HG02884 (cell line): ENCODE results near the gene PTPRQ.
"Not testable (repeated sequence)": the region's sequence is repeated elsewhere in the genome, so short reads cannot be mapped to it uniquely, and the experiment has no call there.

Experiments used
- ATAC-seq: cut with Tn5 transposase; IDR thresholded peaks from one replicate; pipeline ENCODE4 v1.9.1; 2021; ENCODE audit warnings: mild to moderate bottlenecking, moderate library complexity; ENCODE audit not compliant: unreplicated experiment

PTPRQ gene

GRCh38 chr12:80634903-80635302 lies 190.9 kb downstream of the PTPRQ start:
- no peak for ATAC-seq

- ATAC-seq = no peak
These were observed 192.8 kb downstream of the PTPRQ start for GRCh38 chr12:80636832-80637231.

- no peak for ATAC-seq
These were observed 197.9 kb downstream of the PTPRQ start for GRCh38 chr12:80641936-80642335.

- no peak for ATAC-seq
These were observed 199.9 kb downstream of the PTPRQ start for GRCh38 chr12:80643961-80644360.

GRCh38 chr12:80648881-80649280 lies 204.8 kb downstream of the PTPRQ start:
- no peak for ATAC-seq

- no peak for ATAC-seq
These were observed 211.7 kb downstream of the PTPRQ start for GRCh38 chr12:80655751-80656150.

GRCh38 chr12:80659512-80660063 lies 215.6 kb downstream of the PTPRQ start:
- ATAC-seq = no peak

- ATAC-seq = no peak
These were observed 218.6 kb downstream of the PTPRQ start for GRCh38 chr12:80662586-80662985.

- no peak for ATAC-seq
These were observed 226.2 kb downstream of the PTPRQ start for GRCh38 chr12:80670214-80670613.

- not testable (repeated sequence) for ATAC-seq
These were observed 232.1 kb downstream of the PTPRQ start for GRCh38 chr12:80676042-80676636.

GRCh38 chr12:80676856-80677255 lies 232.8 kb downstream of the PTPRQ start:
- no peak for ATAC-seq

GRCh38 chr12:80677994-80678393 lies 234.0 kb downstream of the PTPRQ start:
- no peak for ATAC-seq

GRCh38 chr12:80679346-80680131 lies 235.5 kb downstream of the PTPRQ start:
- no peak for ATAC-seq

GRCh38 chr12:80681287-80681686 lies 237.3 kb downstream of the PTPRQ start:
- peak; percentile 72 for ATAC-seq

GRCh38 chr12:80681786-80682185 lies 237.8 kb downstream of the PTPRQ start:
- no peak for ATAC-seq

GRCh38 chr12:80684077-80684495 lies 240.1 kb downstream of the PTPRQ start:
- ATAC-seq = no peak

- ATAC-seq = no peak
These were observed 246.1 kb downstream of the PTPRQ start for GRCh38 chr12:80690090-80690489.

- ATAC-seq = no peak
These were observed 246.5 kb downstream of the PTPRQ start for GRCh38 chr12:80690513-80690912.

GRCh38 chr12:80692114-80692513 lies 248.1 kb downstream of the PTPRQ start:
- ATAC-seq = no peak

GRCh38 chr12:80697270-80697887 lies 253.3 kb downstream of the PTPRQ start:
- ATAC-seq = no peak

- ATAC-seq = no peak
These were observed 254.2 kb downstream of the PTPRQ start for GRCh38 chr12:80698256-80698655.
